ENCODE measurements around the gene TMEM187.
"Not testable (repeated sequence)": the region's sequence is repeated elsewhere in the genome, so short reads cannot be mapped to it uniquely, and the experiment has no call there.

The TMEM187 gene

GRCh38 chrX:153973127-153974002 lies 811 bp downstream of the TMEM187 start:
- no peak for DNase-seq

GRCh38 chrX:153974003-153974725 lies 1.6 kb downstream of the TMEM187 start:
- DNase-seq, result peak; percentile 28

DNA sequence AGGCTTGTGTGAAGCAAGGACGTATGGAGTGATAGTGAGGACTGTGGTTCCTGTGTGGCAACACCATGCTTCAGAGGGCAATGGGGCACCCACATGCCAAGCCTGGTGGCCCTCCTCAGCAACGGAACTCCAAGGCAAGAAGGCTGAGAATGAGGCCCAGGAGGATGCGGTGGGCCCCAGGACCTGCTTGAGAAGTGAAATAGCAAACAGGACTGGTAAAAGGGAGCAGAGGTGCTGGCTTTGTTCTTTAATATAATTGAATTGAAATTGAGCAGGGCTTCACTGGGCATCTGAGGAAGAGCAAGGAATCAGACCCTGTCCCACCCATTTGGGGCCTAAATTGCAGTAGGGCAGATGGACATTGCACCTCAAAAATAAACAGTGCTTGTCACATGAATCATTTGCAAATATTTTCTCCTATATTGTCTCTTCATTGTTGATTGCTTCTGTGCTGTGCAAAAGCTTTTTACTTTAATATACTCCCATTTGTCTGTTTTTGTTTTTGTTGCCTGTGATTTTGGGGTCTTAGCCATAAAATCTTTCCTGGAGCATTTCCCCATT lies 2.3 kb downstream of the TMEM187 start:
- DNase-seq, result no peak

DNA sequence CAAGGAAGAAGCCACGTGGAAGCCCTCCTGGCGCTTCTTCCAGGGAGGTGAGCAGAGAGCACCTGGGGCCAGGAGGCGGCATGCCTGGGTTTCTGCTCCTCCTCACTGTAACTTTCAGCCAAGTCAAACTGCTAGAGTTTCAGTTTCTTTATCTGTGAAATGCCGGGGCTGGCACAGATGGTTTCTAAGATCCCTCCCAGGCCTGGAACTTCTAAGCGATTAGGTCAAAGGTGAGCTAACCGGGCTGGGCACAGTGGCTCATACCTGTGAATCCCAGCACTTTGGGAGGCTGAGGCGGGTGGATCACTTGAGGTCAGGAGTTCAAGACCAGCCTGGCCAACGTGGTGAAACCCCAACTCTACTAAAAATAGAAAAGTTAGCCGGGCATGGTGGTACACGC lies 7.8 kb downstream of the TMEM187 start:
- DNase-seq, result peak; percentile 47

GRCh38 chrX:153981231-153981630 lies 8.7 kb downstream of the TMEM187 start:
- DNase-seq, result no peak

- DNase-seq, result peak; percentile 92
Measured at GRCh38 chrX:153981771-153982533, 9.4 kb downstream of the TMEM187 start.

- no peak for DNase-seq
Measured at GRCh38 chrX:153983321-153983801, 10.8 kb downstream of the TMEM187 start.

DNA sequence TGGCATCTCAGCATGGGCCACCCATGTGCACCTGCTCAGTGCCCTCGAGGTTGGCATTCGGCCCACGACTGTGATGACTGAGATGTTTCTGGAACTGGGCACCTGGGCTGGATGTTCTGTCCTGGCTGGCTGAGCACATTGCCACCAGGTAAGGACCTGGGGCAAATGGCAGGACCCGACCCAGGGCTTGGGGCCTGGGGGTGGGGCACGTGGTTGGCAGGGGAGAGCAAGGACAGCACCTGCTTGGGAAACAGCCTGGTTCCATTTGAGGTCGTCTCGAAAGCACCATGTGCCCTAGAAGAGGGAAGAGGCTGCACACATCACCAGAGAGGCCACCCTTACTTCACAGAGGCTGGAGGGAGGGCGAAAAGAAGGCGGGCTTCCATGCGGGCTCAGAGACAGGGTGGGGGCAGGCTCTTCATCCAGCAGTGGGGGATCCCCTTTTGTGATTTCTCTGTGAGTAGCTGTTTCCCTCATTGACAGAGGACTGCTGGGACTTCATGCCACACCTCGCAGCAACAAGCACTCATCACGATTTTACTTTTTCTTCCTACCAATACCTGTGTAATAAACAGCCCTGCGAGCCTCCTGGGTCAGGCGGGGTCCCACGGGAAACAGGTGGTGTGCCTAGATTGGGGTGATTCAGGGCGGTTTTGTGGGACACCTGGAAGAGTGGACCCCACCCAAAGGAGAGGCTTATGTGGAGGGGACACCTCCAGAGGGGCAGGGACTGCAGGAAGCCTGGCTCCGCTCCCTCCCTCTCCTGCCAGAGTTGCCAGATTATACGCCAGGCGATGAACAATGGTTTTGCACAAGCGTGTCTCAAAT lies 12.0 kb downstream of the TMEM187 start:
- peak; percentile 65 for DNase-seq

DNA sequence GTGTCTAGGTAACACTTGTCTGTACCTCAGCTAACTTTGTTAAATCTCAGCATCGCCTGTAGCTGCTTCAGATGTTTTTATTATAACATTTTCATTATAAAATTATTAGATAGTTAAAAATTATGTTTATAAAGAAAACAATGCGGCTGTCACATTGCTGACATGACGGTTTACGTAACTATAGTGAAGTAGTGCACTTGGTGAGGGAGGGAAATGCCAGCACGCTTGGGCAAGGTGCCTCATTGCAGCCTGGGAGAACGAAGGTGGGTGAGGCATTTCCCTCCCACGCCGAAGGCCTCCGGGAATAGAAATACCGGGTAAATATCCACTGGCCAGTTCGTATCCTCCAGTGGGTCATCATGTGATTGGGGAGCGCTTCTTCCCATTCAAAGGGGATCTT lies 15.9 kb downstream of the TMEM187 start:
- DNase-seq, result no peak

- DNase-seq, result no peak
Measured at GRCh38 chrX:153989973-153990655, 17.6 kb downstream of the TMEM187 start.

DNA sequence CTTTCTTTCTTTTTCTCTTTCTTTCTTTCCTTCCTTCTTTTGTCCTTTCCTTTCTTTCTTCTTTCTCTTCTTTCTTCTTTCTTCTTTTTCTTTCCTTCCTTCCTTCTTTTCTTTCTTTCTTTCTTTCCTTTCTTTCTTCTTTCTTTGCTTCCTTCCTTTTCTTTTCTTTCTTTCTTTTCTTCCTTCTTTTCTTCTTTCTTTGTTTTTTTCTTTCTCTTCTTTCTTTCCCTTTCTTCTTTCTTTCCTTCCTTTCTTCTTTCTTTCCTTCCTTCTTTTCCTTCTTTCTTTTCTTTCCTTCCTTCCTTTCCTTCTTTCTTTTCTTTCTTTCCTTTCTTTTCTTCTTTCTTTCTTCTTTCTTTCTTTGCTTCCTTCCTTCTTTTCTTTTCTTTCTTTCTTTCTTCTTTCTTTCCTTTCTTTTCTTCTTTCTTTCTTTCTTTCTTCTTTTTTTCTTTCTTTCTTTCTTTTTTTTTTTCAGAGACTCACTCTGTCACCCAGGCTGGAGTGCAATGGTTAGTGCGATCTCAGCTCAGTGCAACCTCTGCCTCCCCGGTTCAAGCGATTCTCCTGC lies 18.5 kb downstream of the TMEM187 start:
- DNase-seq, result no peak

GRCh38 chrX:153992180-153992579 lies 19.6 kb downstream of the TMEM187 start:
- DNase-seq, result no peak

DNA sequence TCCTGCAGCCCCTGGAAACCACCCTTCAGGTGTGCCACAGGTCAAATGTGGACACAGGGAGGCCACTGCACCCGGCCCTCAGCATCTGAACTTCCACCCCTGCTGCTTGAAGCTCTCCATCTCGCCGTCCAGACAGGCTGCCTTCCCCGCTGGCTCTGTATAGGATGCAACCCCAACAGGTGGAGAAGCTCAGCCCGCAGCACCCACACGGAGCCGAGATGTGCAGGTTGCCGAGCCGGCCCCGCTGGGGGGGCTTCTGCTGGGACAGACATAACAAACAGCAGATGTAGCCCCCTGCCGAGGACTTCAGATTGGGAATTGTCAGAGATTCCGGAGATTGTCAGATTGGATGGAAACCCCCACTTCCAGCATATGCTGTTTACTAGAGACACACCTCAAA lies 20.5 kb downstream of the TMEM187 start:
- no peak for DNase-seq

GRCh38 chrX:153993978-153994377 lies 21.4 kb downstream of the TMEM187 start:
- DNase-seq, result no peak

DNA sequence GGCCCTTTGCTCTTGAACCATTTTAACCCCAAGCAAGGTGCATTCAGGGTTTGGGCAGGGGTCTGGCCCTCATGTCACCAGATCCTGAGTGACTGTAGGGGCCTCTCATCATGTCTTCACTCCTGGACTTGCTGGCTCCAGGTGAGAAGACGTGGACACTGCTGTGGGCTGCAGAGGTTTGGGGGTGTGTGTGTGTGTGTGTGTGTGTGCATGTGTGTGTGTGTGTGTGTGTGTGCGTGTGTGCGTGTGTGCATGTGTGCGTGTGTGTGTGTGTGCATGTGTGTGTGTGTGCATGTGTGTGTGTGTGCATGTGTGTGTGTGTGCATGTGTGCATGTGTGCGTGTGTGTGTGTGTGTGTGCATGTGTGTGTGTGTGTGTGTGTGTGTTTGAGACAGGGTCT lies 21.8 kb downstream of the TMEM187 start:
- DNase-seq, result not testable (repeated sequence)

GRCh38 chrX:153995504-153995903 lies 22.9 kb downstream of the TMEM187 start:
- DNase-seq, result no peak

GRCh38 chrX:153999359-154000037 lies 26.9 kb downstream of the TMEM187 start:
- no peak for DNase-seq

DNA sequence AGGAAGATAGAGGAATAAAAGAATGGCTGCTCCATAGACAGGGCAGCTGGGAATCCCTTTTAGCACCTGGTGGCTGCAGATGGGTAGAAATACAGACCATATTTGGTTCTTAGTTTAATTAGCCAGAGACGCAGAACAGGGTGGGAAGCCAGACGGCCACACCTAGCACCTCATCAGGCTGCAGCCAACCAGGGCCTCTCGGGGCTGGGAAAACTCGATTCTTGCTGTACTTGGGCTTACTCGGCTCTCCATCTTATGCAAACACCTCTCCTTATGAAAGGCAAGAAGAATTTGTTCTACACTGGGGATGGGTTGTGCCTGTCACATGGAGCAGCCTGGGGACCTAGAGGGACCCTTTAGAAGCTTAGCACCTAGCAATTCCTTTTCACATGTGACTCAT lies 27.5 kb downstream of the TMEM187 start:
- DNase-seq, result no peak

DNA sequence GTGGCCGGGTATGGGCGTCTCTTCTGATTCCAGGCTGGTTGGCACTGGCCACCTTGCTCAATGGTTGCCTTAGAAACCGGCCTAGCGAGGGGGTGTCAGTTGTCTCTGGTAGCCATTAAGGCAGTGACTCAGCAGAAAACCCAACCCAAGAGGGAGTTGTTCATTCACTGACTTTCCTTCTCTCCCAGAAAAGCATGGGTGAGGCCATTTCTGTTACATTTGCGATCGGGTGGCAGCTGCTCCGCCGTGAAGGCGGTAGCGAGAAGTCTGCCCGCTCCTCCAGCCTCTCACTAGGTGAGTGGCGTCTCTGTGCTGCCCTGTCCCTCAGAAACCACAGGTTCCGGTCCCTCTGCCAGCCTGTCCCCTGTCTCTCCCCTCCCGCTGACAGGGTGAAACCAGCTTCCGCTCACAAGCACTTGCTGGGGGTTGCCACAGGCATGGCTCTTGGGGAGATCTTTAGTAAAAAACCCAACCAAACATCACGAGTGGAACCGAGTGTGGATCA lies 29.7 kb downstream of the TMEM187 start:
- peak; percentile 80 for DNase-seq

- no peak for DNase-seq
Measured at GRCh38 chrX:154004315-154004714, 31.8 kb downstream of the TMEM187 start.

All from activated CD4-positive, alpha-beta T cell treated with anti-CD3 and anti-CD28 coated beads, Interleukin-10, Interleukin-2, amounts not matched to agents 100 ng/mL and 50 ng/mL, durations not matched to agents 16 hours and 8 hours (primary cell).